Left cardiac atrium (tissue), 4 donors: ENCODE measurements around the gene SNRPD1. TPM values are rescaled to one million over a fixed set of nuclear protein-coding genes. Genes with fewer than 3 reads are reported as not detected.
"Not testable (repeated sequence)": the region's sequence is repeated elsewhere in the genome, so short reads cannot be mapped to it uniquely, and the experiment has no call there.

ENCODE experiments used
- ATAC-seq, 2 donors: fragments of 200-7000 bp; cut with Tn5 transposase; one replicate each; pipeline ENCODE4 v1.9.1; 2020; ENCODE audit warnings: mild to moderate bottlenecking in 2 of 2, moderate library complexity in 2 of 2
- DNase-seq: peaks from one replicate; pipeline ENCODE4 v3.0.0-alpha.2; 2020
- intact Hi-C, 2 donors: fragments of 100-400 bp; cut with DNase I; formaldehyde crosslinking; loops; one replicate each; pipeline versions ENCODE4 v1.14.1 to v1.15.1; 2022 to 2023
- total RNA-seq, 2 donors: library from RNA; stranded (reverse); fragmentation: NEBNext Ultra II Directional; extraction: Animal tissue kit (Norgen Biotek cat#: 25700); gene quantifications; one replicate each; pipeline ENCODE4 v1.2.1, GENCODE V29; 2021
- donor health status: DM: no; HTN: yes; CAD: no.
- donor health status: DM: no; HTN: yes; CAD: no; lungs with severe emphysema.
- donor health status: DM: yes; HTN: yes; CAD: no.
- donor health status: Dilated cardiomyopathy.

SNRPD1 gene
- total RNA-seq, 2 donors from 2014 or later, result 21.2 to 36.9 TPM

DNA sequence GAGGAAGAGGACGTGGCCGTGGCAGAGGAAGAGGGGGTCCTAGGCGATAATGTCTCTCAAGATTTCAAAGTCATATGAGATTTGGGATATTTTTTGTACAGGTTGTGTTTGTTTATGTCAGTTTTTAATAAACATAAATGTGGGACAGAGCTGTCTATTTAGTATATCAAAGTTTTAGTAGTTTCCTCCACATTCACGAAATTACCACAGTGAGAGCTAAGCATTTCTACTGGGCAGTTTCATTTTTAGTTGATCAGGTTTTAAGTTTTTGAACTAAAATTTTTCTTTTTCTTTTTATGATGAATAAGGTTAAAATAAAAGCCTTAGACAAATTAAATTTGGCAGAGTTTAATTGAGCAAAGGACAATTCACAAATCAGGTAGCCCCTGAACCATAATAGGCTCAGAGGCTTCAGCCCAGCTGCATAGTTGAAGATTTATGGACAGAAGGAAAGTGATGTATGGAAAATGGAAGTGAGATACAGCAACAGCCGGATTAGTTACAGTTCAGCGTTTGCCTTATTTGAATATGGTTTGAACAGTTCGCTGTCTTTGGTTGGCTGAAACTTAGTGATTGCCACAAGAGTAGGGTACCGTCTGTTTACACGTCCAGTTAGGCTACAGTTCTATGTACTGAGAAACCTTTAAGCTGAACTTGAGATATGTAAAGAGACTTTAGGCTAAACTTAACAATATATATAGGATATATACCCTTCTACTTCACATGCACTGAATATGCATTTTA, 17.1 kb downstream of the SNRPD1 start:
- ATAC-seq (no peak), DNase-seq (no peak)
- intact Hi-C loops, result no loop called here

- intact Hi-C loops, result no loop called here
- DNase-seq, result no peak
- ATAC-seq, result no peak
Observed at GRCh38 chr18:21632393-21632792, 20.3 kb downstream of the SNRPD1 start.

- DNase-seq, result no peak
- intact Hi-C loops, result no loop called here
- ATAC-seq, result no peak
Observed at GRCh38 chr18:21634588-21635199, 22.6 kb downstream of the SNRPD1 start.

DNA sequence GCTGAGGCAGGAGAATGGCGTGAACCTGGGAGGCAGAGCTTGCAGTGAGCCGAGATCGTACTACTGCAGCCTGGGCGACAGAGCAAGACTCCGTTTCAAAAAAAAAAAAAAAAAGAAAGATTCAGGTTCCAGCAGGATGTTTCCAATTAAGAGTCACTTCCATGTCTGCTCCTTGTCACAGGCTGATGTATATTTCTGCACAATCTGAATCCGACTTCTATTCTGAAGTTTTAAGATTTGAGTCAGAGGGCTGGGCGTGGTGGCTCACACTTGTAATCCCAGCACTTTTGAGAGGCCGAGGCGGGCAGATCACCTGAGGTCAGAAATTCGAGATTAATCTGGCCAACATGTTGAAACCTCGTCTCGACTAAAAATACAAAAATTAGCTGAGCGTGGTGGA, 24.7 kb downstream of the SNRPD1 start:
- DNase-seq, result no peak
- ATAC-seq, result no peak
- intact Hi-C loops, result no loop called here

- intact Hi-C loops, result no loop called here
- ATAC-seq (no peak), DNase-seq (no peak)
Observed at GRCh38 chr18:21638822-21639221, 26.7 kb downstream of the SNRPD1 start.

DNA sequence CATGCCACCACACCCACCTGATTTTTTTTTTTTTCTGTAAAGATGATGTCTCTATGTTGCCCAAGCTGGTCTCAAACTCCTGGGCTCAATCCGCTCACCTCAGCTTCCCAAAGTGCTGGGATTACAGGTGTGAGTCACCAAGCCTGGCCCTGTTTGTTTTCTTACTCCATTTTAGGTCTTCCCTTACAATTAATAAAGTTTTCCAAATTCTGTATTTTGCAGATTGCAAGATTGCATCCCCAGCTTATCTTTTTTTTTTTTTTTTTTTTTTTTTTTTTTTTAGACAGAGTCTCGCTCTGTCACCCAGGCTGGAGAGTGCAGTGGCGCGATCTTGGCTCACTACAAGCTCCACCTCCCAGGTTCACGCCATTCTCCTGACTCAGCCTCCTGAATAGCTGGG, 28.3 kb downstream of the SNRPD1 start:
- DNase-seq, intact Hi-C loops: not testable (repeated sequence)

GRCh38 chr18:21650311-21650710, 38.2 kb downstream of the SNRPD1 start:
- DNase-seq (no peak), ATAC-seq (no peak)
- intact Hi-C loops, result no loop called here

More for the DNA sequence above, 28.3 kb downstream of the SNRPD1 start:
- ATAC-seq, result not testable (repeated sequence)

- DNase-seq (no peak), ATAC-seq (no peak)
- intact Hi-C loops, result no loop called here
Observed at GRCh38 chr18:21652073-21652472, 40.0 kb downstream of the SNRPD1 start.

DNA sequence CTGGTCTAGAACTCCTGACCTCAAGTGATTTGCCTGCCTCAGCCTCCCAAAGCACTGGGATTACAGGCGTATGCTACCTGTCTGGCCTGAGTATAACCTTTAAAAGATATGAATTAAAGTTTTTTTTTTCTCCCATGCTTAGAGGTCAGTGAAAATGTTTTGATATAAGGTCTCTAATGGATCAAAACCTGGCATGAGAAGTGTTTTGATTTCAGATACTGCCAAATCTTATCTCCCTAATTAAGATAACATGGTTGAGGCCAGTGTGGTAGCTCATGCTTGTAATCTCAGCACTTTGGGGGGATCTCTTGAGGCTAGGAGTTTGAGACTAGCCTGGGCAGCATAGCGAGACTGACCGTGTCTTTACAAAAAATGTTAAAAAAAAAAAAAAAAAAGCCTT, 41.2 kb downstream of the SNRPD1 start:
- intact Hi-C loops, result no loop called here
- no peak for DNase-seq
- ATAC-seq, result no peak

GRCh38 chr18:21656402-21656801, 44.3 kb downstream of the SNRPD1 start:
- DNase-seq (no peak), ATAC-seq (no peak)
- intact Hi-C loops, result no loop called here

DNA sequence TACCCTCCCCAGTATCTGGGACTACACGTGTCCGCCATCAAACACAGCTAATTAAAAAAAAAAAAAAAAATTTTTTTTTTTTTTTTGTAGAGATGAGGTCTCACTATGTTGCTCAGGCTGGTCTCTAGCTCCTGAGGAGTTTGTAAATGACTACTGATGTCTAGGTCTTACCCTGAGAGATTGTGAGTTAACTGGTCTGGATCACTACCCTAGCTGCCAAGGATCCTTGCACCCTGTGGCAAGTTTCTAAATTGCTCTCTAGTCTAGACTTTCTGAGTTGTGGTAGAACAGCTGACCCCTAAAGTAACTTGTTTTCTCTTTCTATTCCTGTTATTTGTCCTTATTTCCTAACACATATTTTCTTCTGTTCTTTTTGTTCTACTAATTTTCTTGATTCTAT, 48.0 kb downstream of the SNRPD1 start:
- no peak for DNase-seq
- intact Hi-C loops, result no loop called here
- no peak for ATAC-seq

DNA sequence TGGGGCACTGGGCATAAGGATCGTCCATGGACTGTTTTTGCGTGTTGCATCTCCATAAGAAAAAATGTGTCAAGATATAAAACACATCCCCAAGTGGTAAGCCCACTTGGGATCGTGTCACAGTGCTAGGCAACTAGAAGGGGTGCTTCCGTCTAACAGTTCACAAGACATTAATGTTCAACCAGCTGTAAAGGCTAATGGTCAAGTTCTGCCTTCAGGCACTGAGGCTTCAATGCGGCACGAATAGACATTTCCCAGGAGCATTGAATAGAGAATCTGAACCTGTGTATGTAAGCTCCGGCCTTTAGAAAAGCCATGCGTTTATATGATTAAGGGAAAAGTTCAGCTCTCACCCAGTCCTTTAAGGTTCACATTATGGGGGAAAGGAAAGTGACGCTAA, 50.5 kb downstream of the SNRPD1 start:
- DNase-seq (no peak), ATAC-seq (no peak)
- intact Hi-C loops, result no loop called here

- DNase-seq (peak; percentile 33), ATAC-seq (no peak)
- intact Hi-C loops, result no loop called here
Observed at GRCh38 chr18:21663578-21663977, 51.5 kb downstream of the SNRPD1 start.

GRCh38 chr18:21664069-21664468, 52.0 kb downstream of the SNRPD1 start:
- no peak for ATAC-seq
- no peak for DNase-seq
- intact Hi-C loops, result no loop called here

- DNase-seq (no peak), ATAC-seq (no peak)
- intact Hi-C loops, result no loop called here
Observed at GRCh38 chr18:21669736-21670285, 57.7 kb downstream of the SNRPD1 start.

DNA sequence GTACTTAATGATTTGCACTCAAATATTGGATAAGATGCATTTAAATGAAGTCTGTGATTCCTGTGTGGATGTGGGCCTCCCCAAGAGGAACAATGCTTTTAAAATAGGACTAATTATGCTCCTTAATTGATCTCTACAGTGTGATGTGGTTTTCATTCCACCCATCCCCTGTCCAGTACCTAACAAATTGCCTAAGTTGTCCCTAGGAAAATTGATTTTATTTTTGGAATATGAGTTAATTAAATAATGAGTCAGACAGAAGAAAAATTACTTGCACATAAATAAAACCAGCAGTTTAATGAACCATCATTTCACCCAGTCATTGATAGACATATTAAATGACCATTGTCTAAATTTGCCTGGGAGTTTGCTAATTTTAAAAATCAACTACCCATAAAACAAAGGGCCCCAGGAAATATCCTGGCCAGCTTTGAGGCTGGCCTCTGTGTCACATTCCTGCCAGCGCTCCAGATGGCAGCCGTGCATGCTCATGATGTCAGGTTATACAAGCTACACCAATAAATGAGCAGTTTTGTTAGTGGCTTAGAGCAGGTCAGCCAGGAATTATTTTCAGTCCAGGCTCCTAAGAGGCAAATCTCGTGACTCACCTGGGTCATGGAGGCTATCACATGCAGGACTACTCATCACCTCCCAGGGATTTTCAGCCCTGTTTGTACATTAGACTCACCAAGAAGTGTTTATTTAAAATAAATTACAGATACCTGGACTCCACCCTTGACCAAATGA, 60.6 kb downstream of the SNRPD1 start:
- peak; percentile 25 for DNase-seq
- intact Hi-C loops, result no loop called here
- peak; percentile 78 to 79 for ATAC-seq

- intact Hi-C loops, ATAC-seq, DNase-seq: not testable (repeated sequence)
Observed at GRCh38 chr18:21675354-21675753, 63.2 kb downstream of the SNRPD1 start.

DNA sequence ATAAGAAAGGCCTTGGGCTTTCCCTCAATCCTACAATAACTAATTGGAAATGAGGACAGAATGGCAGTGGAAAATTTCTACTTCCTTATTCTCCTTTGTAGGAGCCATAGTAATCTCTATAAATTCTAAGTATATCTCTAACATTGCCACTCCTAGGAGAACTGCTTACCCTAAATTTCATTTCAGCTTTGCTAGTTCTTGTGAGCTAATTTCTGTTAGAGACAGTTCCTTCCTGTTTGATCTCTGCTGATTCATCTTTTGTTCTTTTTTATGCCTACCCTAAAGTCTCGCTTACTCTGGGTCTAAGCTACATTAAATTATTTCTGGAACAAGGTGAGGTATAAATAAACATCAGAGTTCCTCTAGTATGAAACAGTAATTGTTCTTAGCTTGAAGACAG, 66.7 kb downstream of the SNRPD1 start:
- DNase-seq (no peak), ATAC-seq (no peak)
- intact Hi-C loops, result no loop called here

- no peak for ATAC-seq
- DNase-seq, result no peak
- intact Hi-C loops, result no loop called here
Observed at GRCh38 chr18:21680161-21680560, 68.0 kb downstream of the SNRPD1 start.
